ENCODE data around the gene PRR23C. TPM values are rescaled to one million over a fixed set of nuclear protein-coding genes. Genes with fewer than 3 reads are reported as not detected.

The PRR23C gene
- not detected in 2 replicates for total RNA-seq (2014; rRNA removed; shearing (Covaris generic); ENCODE audit: low replicate concordance)

DNA sequence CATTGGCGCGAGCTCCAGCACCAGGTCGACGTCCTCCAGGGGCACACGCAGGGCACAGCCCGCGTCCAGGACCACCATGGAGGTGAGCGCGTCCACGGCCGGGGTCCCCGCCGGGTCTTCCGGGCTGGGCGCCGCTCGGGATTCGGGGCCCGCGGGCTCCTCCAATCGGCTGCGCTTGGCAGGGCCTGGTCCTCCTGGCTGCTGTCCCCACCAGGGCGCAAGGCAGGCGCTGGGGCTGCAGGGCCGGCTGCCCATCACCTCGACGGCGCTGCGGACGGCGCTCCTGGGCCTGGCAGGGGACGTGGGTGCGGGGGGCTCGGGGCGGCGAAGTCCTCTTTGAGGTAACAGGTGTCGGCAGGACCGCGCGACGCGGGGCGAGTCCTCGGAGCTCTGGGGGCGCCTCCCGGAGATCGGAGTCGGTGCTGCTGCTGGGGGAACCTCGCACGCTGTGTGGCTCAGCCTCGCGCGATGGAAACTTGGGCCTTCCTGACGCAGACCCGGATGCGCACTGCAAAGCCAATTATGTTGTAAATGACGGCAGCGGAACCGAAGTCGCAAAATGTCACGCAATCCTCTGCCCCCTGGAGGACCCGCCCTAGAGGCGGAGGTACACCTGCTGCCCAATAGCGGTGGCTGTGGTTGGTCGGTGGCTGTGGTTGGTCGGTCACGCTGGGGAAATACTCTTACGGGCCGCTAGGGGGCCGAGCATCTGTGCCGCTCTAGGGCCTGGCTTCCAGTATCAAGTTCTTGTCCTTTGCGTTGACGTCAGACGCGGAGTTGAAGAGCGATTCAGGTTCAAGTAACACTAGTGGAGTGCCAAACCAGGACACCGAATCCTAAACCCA, at the start of gene PRR23C:
Gene PRR23C, minus strand, starts transcription at position 527 of the 845 bp plus-strand sequence. Its CDS starts 272 bp downstream, at position 255.
- no peaks in the 10 kb centered on the region for H3K4me1 ChIP-seq (ENCODE audit: low read length)
- no peak for DNase-seq

DNA sequence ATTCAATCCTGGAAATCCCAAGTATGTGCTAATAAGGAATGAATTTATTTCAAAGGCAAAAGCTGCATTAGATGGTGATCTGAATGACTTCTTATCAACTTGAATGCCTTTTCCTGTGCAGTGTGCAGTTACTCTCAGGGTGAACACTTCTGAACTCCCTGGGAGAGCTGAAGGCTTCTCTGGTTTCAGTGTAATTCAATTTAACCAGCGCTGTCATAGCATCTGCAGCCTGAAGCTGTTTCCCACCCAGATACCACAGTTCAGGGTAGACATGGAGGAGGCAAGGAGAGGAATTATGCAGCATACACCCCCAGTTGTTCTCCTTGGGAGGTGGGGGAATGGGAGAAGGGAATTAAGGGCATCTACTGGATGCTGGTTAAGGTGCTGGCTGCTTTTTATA, 49.1 kb upstream of the PRR23C start:
- Histone ChIP-seq H3K4me1 (ENCODE audit: low read length) (no peaks in the 10 kb centered on the region), H3K9ac (ENCODE audit: low read length) (no peak overlapping the region), H3K36me3 (ENCODE audit: insufficient read depth, low read length) (no peaks in the 10 kb centered on the region), H3K79me2 (ENCODE audit: low read length) (no peaks in the 10 kb centered on the region), H3K9me2 (replicated peaks; ENCODE audit: insufficient read depth, low read length) (no peaks in the 10 kb centered on the region), H4K20me1 (ENCODE audit: insufficient read depth, low read depth, low read length) (no peaks in the 10 kb centered on the region), H2AFZ (ENCODE audit: low read length) (no peak overlapping the region), H3K4me2 (ENCODE audit: low read depth, low read length, poor library complexity, severe bottlenecking) (no peak overlapping the region), H3K9me3 (ENCODE audit: low read length) (0 out of 2 replicates have a peak, but pooled peaks cover 5% of the 10 kb centered on the region), H3K27ac (ENCODE audit: low read length) (no peak overlapping the region), H3K4me3 (ENCODE audit: low read length) (no peak overlapping the region), H3K27me3 (ENCODE audit: low read length) (no peaks in the 10 kb centered on the region)
- no peak for DNase-seq

More for the DNA sequence above, at the start of gene PRR23C:
- no peaks in the 10 kb centered on the region for H3K27me3 ChIP-seq (ENCODE audit: low read length)
- H4K20me1 ChIP-seq (ENCODE audit: insufficient read depth, low read depth, low read length) = no peaks in the 10 kb centered on the region
- H2AFZ ChIP-seq (ENCODE audit: low read length) = no peak within 1 kb of the TSS
- H3K36me3 ChIP-seq (ENCODE audit: insufficient read depth, low read length) = no peaks in the 10 kb centered on the region
- H3K9ac ChIP-seq (ENCODE audit: low read length) = no peak within 1 kb of the TSS
- H3K4me3 ChIP-seq (ENCODE audit: low read length) = no peak within 1 kb of the TSS
- H3K4me2 ChIP-seq (ENCODE audit: low read depth, low read length, poor library complexity, severe bottlenecking) = no peak within 1 kb of the TSS
- no peaks in the 10 kb centered on the region for H3K9me2 ChIP-seq (replicated peaks; ENCODE audit: insufficient read depth, low read length)
- H3K79me2 ChIP-seq (ENCODE audit: low read length) = no peaks in the 10 kb centered on the region
- no peaks in the 10 kb centered on the region for H3K9me3 ChIP-seq (ENCODE audit: low read length)
- no peak within 1 kb of the TSS for H3K27ac ChIP-seq (ENCODE audit: low read length)

DNA sequence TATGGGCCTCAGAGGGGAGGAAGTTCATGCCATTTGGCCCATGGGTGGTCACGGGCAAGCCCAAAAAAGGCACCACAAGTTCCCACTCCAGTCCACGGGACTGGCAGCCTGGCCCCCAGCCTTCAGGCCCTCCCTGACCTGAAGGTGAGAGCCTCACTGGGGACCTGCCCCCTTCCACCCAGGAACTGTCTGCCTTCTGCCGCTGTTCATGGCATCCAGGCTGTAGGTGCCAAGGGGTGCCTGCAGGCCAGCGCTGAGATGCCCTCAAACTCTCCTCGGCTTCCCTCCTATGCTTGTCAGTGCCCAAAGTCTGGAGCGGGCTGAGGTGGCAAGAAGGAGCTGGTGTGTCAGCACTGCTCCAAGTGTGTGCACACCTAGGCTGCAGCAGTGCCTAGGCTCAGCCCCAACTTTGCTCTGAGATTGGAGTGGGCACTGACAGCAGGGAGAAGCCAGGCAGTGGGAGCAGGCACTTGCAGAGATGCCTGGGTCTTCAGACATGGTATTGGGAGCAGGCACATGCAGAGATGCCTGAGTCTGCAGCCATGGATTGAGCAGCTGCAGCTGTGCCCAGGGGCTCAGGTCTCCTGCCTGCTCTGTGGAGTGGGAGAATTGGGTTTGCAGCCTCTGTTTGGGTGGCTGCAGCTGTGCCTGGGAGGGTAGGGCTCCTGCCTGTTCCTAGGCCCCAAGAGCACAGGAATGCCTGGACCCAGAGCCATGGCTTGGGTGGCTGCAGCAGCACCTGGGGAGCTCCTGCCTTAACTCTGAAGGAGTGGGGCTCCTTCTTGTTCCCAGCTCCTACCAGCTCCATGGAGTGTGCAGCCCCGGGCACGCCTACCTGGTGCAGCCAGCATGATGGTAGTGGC, 44.0 kb upstream of the PRR23C start:
- Histone ChIP-seq H3K9ac (ENCODE audit: low read length) (no peak overlapping the region), H3K27me3 (ENCODE audit: low read length) (no peaks in the 10 kb centered on the region), H2AFZ (ENCODE audit: low read length) (no peak overlapping the region), H3K79me2 (ENCODE audit: low read length) (no peaks in the 10 kb centered on the region), H3K9me3 (ENCODE audit: low read length) (0 out of 2 replicates have a peak, but pooled peaks cover 5% of the 10 kb centered on the region), H3K36me3 (ENCODE audit: insufficient read depth, low read length) (no peaks in the 10 kb centered on the region), H3K9me2 (replicated peaks; ENCODE audit: insufficient read depth, low read length) (no peaks in the 10 kb centered on the region), H4K20me1 (ENCODE audit: insufficient read depth, low read depth, low read length) (no peaks in the 10 kb centered on the region), H3K4me3 (ENCODE audit: low read length) (no peak overlapping the region), H3K4me2 (ENCODE audit: low read depth, low read length, poor library complexity, severe bottlenecking) (no peak overlapping the region), H3K27ac (ENCODE audit: low read length) (no peak overlapping the region), H3K4me1 (ENCODE audit: low read length) (no peaks in the 10 kb centered on the region)
- no peak for DNase-seq

DNA sequence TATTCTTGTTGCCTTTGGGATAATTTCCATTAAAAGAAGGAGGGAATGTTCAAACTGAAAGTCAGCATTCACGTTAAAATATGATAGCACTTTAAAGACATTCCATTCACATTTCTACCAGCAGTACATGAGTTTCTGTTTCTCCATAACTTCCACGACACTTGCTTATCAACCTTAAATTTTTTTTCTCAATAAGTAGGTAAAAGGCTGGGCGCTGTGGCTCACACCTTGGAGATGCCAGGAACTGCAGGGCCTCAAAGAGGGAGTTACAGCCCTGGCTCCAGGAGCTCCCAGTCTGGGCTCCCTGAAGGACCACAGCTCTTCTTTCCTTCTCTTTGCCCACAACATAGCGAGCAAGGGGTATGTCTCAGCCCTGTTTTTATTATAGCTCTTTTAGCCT, 42.9 kb upstream of the PRR23C start:
- Histone ChIP-seq H3K4me2 (ENCODE audit: low read depth, low read length, poor library complexity, severe bottlenecking) (no peak overlapping the region), H3K36me3 (ENCODE audit: insufficient read depth, low read length) (no peaks in the 10 kb centered on the region), H3K4me3 (ENCODE audit: low read length) (no peak overlapping the region)

DNA sequence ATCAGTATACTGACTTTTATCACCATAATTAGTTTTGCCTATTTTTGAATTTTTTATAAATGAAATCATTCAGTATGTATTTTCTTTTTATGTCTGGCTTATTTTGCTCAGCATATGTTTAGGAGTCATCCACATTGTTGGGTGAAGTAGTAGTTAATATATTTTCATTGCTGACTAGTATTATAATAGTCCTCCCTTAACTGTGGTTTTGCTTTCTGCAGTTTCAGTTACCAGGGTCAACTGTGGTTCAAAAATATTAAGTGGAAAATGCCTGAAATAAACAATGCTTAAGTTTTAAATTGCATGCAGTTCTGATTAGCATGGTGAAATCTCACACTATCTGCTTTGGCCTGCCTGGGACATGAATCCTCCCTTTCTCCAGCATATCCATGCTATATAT, 39.5 kb upstream of the PRR23C start:
- Histone ChIP-seq H3K4me3 (ENCODE audit: low read length) (no peak overlapping the region), H3K9ac (ENCODE audit: low read length) (no peak overlapping the region), H3K4me2 (ENCODE audit: low read depth, low read length, poor library complexity, severe bottlenecking) (no peak overlapping the region), H3K79me2 (ENCODE audit: low read length) (no peaks in the 10 kb centered on the region), H3K36me3 (ENCODE audit: insufficient read depth, low read length) (no peaks in the 10 kb centered on the region), H3K27me3 (ENCODE audit: low read length) (no peaks in the 10 kb centered on the region), H3K27ac (ENCODE audit: low read length) (no peak overlapping the region), H3K4me1 (ENCODE audit: low read length) (no peaks in the 10 kb centered on the region), H4K20me1 (ENCODE audit: insufficient read depth, low read depth, low read length) (no peaks in the 10 kb centered on the region), H2AFZ (ENCODE audit: low read length) (no peak overlapping the region), H3K9me2 (replicated peaks; ENCODE audit: insufficient read depth, low read length) (no peaks in the 10 kb centered on the region), H3K9me3 (ENCODE audit: low read length) (no peaks in the 10 kb centered on the region)
- no peak for DNase-seq

More for the DNA sequence above, 42.9 kb upstream of the PRR23C start:
- H4K20me1 ChIP-seq (ENCODE audit: insufficient read depth, low read depth, low read length) = no peaks in the 10 kb centered on the region
- no peak overlapping the region for H2AFZ ChIP-seq (ENCODE audit: low read length)
- H3K27me3 ChIP-seq (ENCODE audit: low read length) = no peaks in the 10 kb centered on the region
- no peaks in the 10 kb centered on the region for H3K9me2 ChIP-seq (replicated peaks; ENCODE audit: insufficient read depth, low read length)
- no peaks in the 10 kb centered on the region for H3K4me1 ChIP-seq (ENCODE audit: low read length)
- H3K9me3 ChIP-seq (ENCODE audit: low read length) = 0 out of 2 replicates have a peak, but pooled peaks cover 4% of the 10 kb centered on the region
- H3K9ac ChIP-seq (ENCODE audit: low read length) = no peak overlapping the region
- H3K79me2 ChIP-seq (ENCODE audit: low read length) = no peaks in the 10 kb centered on the region
- H3K27ac ChIP-seq (ENCODE audit: low read length) = no peak overlapping the region
- no peak for DNase-seq

DNA sequence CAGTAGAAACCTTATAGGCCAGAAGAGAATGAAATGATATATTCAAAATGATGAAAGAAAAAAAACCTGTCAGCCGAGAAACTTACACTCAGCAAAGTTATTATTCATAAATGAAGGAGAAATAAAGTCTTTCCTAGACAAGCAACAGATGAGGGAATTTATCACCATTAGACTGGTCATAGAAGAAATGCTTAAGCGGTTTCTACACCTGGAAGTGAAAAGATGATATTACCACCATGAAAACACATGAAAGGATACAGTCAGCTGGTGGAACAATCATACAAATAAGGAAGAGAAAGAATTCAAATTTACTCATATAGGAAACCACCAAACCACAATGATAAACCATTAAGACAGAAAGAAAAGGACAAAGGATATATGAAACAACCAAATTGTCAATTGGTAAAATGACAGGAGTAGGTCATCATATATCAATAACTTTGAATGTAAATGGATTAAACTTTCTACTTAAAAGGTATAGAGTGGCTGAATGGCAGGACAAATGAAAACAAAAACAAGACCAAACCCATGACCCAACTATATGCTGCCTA, 29.9 kb upstream of the PRR23C start:
- Histone ChIP-seq H3K36me3 (ENCODE audit: insufficient read depth, low read length) (no peaks in the 10 kb centered on the region), H3K9ac (ENCODE audit: low read length) (no peak overlapping the region), H3K4me1 (ENCODE audit: low read length) (no peaks in the 10 kb centered on the region), H3K9me2 (replicated peaks; ENCODE audit: insufficient read depth, low read length) (0 out of 2 replicates have a peak, but pooled peaks cover 4% of the 10 kb centered on the region), H2AFZ (ENCODE audit: low read length) (no peak overlapping the region), H3K79me2 (ENCODE audit: low read length) (no peaks in the 10 kb centered on the region), H3K27me3 (ENCODE audit: low read length) (no peaks in the 10 kb centered on the region), H3K27ac (ENCODE audit: low read length) (no peak overlapping the region), H3K9me3 (ENCODE audit: low read length) (no peaks in the 10 kb centered on the region), H3K4me3 (ENCODE audit: low read length) (no peak overlapping the region), H3K4me2 (ENCODE audit: low read depth, low read length, poor library complexity, severe bottlenecking) (no peak overlapping the region), H4K20me1 (ENCODE audit: insufficient read depth, low read depth, low read length) (no peaks in the 10 kb centered on the region)
- no peak for DNase-seq

DNA sequence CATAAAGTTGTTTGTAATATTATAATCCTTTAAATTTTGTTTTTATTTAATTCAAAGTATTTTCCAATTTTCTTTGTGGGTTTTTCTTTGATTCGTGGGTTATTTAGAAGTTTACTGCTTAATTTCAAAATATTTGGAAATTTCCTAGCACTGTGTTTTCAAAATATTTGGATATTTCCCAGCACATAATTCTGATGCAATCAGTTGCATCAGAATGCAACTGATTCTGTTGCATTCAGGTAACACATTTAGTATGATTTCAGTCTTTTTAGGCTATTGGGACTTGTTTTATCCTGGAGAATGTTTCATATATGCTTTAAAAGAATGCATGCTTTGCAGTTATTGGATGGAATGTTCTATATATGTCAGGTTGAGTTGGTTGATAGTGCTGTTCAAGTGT, 18.2 kb upstream of the PRR23C start:
- Histone ChIP-seq H3K4me1 (ENCODE audit: low read length) (no peaks in the 10 kb centered on the region), H3K4me3 (ENCODE audit: low read length) (no peak overlapping the region), H4K20me1 (ENCODE audit: insufficient read depth, low read depth, low read length) (no peaks in the 10 kb centered on the region), H2AFZ (ENCODE audit: low read length) (no peak overlapping the region), H3K27ac (ENCODE audit: low read length) (no peak overlapping the region), H3K4me2 (ENCODE audit: low read depth, low read length, poor library complexity, severe bottlenecking) (no peak overlapping the region), H3K36me3 (ENCODE audit: insufficient read depth, low read length) (no peaks in the 10 kb centered on the region), H3K9me2 (replicated peaks; ENCODE audit: insufficient read depth, low read length) (no peaks in the 10 kb centered on the region), H3K79me2 (ENCODE audit: low read length) (no peaks in the 10 kb centered on the region), H3K27me3 (ENCODE audit: low read length) (no peaks in the 10 kb centered on the region), H3K9me3 (ENCODE audit: low read length) (no peaks in the 10 kb centered on the region), H3K9ac (ENCODE audit: low read length) (no peak overlapping the region)
- DNase-seq = no peak

Measured in Karpas-422 (cell line).